MM.1S (cell line): ENCODE measurements around the gene BRINP3.

Experiments used
- EZH2 ChIP-seq: fragments of 300-600 bp; sonication (generic); optimal IDR thresholded peaks from 2 replicates; pipeline ENCODE3; 2017; ENCODE audit warnings: low read depth, mild to moderate bottlenecking, antibody characterized with exemption, low read length, mixed read lengths
- TF ChIP-seq, protein P1 (sequence below): fragments of 300-600 bp; sonication (generic); IDR thresholded peaks from 2 replicates; pipeline ENCODE4 v1.5.1; 2016; ENCODE audit warnings: antibody characterized with exemption, low read length, mixed read lengths

DNA sequence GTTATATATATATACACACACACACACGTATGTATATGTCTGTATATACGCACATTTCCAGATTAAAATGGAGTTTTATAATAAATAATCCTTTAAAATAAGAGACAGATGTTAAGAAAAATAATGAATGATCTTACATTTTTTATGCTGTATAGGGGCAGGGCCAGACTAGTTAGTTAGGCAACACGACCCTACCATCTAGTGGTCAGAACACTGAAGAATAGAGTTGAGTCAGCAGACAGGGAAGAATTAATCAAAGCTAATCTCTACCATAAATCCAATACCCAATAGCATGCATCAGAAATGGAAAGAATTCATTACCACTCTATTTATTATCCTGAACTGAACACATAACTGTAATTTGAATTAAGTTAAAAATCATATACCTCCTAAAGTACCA lies 156.7 kb downstream of the BRINP3 start:
- TF ChIP-seq, protein P1, sequence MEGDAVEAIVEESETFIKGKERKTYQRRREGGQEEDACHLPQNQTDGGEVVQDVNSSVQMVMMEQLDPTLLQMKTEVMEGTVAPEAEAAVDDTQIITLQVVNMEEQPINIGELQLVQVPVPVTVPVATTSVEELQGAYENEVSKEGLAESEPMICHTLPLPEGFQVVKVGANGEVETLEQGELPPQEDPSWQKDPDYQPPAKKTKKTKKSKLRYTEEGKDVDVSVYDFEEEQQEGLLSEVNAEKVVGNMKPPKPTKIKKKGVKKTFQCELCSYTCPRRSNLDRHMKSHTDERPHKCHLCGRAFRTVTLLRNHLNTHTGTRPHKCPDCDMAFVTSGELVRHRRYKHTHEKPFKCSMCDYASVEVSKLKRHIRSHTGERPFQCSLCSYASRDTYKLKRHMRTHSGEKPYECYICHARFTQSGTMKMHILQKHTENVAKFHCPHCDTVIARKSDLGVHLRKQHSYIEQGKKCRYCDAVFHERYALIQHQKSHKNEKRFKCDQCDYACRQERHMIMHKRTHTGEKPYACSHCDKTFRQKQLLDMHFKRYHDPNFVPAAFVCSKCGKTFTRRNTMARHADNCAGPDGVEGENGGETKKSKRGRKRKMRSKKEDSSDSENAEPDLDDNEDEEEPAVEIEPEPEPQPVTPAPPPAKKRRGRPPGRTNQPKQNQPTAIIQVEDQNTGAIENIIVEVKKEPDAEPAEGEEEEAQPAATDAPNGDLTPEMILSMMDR, result no peak
- TF ChIP-seq EZH2, result no peak
